Measurements from ENCODE around the gene ASPG. TPM values are rescaled to one million over a fixed set of nuclear protein-coding genes. Genes with fewer than 3 reads are reported as not detected.
A peak's percentile ranks its signal among the peaks of the same experiment; 100 is the strongest.

Gene ASPG
- total RNA-seq, 1 donor from 2014 or later, result not detected

- intact Hi-C loops (cut with DNase I), result no loop called here
- no peaks in the 10 kb centered on the region for H3K27me3 ChIP-seq
These were observed 29.1 kb downstream of the ASPG start for GRCh38 chr14:104114421-104115130.

GRCh38 chr14:104115131-104115600 is 29.7 kb downstream of the ASPG start:
- DNase-seq (ENCODE audit: low spot score in 2 of 2), result peak in 1 of 2 donors; percentile 50
- no peak for TF ChIP-seq CTCF (IDR thresholded peaks at IDR 0.05)
- no peaks in the 10 kb centered on the region for H3K27me3 ChIP-seq
- H3K27ac ChIP-seq, result no peak overlapping the region
- H3K4me1 ChIP-seq, result no peaks in the 10 kb centered on the region
- no peaks in the 10 kb centered on the region for H3K9me3 ChIP-seq
- intact Hi-C loops (cut with DNase I), result no loop called here
- no peak overlapping the region for H3K4me3 ChIP-seq
- H3K36me3 ChIP-seq, result no peaks in the 10 kb centered on the region

More at GRCh38 chr14:104114421-104115130, 29.1 kb downstream of the ASPG start:
- Histone ChIP-seq H3K27ac (no peak overlapping the region), H3K4me1 (no peaks in the 10 kb centered on the region), H3K36me3 (no peaks in the 10 kb centered on the region), H3K4me3 (no peak overlapping the region), H3K9me3 (no peaks in the 10 kb centered on the region)
- no peak for TF ChIP-seq CTCF (IDR thresholded peaks at IDR 0.05)
- DNase-seq (ENCODE audit: low spot score in 2 of 2), result peak in 1 of 2 donors; percentile 59

- H3K4me3 ChIP-seq, result peak overlapping the region in 1 of 2 donors; percentile 56
- no peaks in the 10 kb centered on the region for H3K36me3 ChIP-seq
- no peak for DNase-seq (ENCODE audit: low spot score in 2 of 2)
- H3K4me1 ChIP-seq, result no peaks in the 10 kb centered on the region
- no peak for TF ChIP-seq CTCF (IDR thresholded peaks at IDR 0.05)
- no peak overlapping the region for H3K27ac ChIP-seq
- intact Hi-C loops (cut with DNase I), result no loop called here
- no peaks in the 10 kb centered on the region for H3K27me3 ChIP-seq
- H3K9me3 ChIP-seq, result no peaks in the 10 kb centered on the region
These were observed 30.3 kb downstream of the ASPG start for GRCh38 chr14:104115691-104116287.

GRCh38 chr14:104116288-104116755 is 30.8 kb downstream of the ASPG start:
- TF ChIP-seq CTCF (IDR thresholded peaks at IDR 0.05), result no peak
- intact Hi-C loops (cut with DNase I), result no loop called here
- Histone ChIP-seq H3K4me1 (no peaks in the 10 kb centered on the region), H3K4me3 (peak overlapping the region; percentile 56), H3K9me3 (no peaks in the 10 kb centered on the region), H3K27ac (no peak overlapping the region), H3K27me3 (no peaks in the 10 kb centered on the region), H3K36me3 (no peaks in the 10 kb centered on the region)
- DNase-seq (ENCODE audit: low spot score in 2 of 2), result peak in 1 of 2 donors; percentile 47

- no peaks in the 10 kb centered on the region for H3K9me3 ChIP-seq
- H3K36me3 ChIP-seq, result no peaks in the 10 kb centered on the region
- no peak overlapping the region for H3K27ac ChIP-seq
- H3K4me1 ChIP-seq, result no peaks in the 10 kb centered on the region
- H3K27me3 ChIP-seq, result no peaks in the 10 kb centered on the region
- intact Hi-C loops (cut with DNase I), result no loop called here
- no peak for TF ChIP-seq CTCF (IDR thresholded peaks at IDR 0.05)
- H3K4me3 ChIP-seq, result peak overlapping the region; percentile 56
- DNase-seq (ENCODE audit: low spot score in 2 of 2), result peak in 1 of 2 donors; percentile 45
These were observed 31.3 kb downstream of the ASPG start for GRCh38 chr14:104116756-104117340.

Data from ascending aorta (tissue), 2 donors.